ENCODE measurements around the gene PDZRN4.

DNA sequence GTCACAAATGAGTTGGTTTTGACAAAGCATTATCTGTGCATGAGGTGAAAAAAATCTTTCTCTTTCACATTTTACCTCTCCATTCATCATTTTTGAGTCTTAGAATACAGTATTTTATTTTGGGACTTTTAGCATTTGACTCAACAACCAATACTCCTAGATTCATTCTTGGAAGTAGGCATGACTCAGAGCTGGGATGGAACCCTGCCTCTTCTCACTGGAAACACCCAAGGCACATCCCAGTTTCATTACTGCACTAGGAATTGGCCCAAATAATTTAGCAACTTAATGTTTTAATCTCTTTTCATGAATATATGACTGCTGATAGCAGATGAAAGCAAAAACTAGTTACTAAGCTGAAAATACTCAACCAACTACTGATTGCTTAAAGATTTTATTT, 3.3 kb upstream of the PDZRN4 start:
- TF ChIP-seq ISL1 (CRISPR knock-in tag; IDR thresholded peaks at IDR 0.05) (no peak), SNAI2 (CRISPR knock-in tag; IDR thresholded peaks at IDR 0.05) (no peak), OSR1 (CRISPR knock-in tag; IDR thresholded peaks at IDR 0.05) (no peak), ZC3H10 (CRISPR knock-in tag; IDR thresholded peaks at IDR 0.05) (no peak), ZFP30 (CRISPR knock-in tag; IDR thresholded peaks at IDR 0.05) (no peak), CSDC2 (CRISPR knock-in tag; IDR thresholded peaks at IDR 0.05) (no peak), ARNTL (CRISPR knock-in tag; IDR thresholded peaks at IDR 0.05; ENCODE audit: borderline replicate concordance, low read depth) (no peak), RARB (CRISPR knock-in tag; IDR thresholded peaks at IDR 0.05) (no peak), BACH2 (CRISPR knock-in tag; IDR thresholded peaks at IDR 0.05; ENCODE audit: borderline replicate concordance) (no peak)
- TF ChIP-seq, protein P1, sequence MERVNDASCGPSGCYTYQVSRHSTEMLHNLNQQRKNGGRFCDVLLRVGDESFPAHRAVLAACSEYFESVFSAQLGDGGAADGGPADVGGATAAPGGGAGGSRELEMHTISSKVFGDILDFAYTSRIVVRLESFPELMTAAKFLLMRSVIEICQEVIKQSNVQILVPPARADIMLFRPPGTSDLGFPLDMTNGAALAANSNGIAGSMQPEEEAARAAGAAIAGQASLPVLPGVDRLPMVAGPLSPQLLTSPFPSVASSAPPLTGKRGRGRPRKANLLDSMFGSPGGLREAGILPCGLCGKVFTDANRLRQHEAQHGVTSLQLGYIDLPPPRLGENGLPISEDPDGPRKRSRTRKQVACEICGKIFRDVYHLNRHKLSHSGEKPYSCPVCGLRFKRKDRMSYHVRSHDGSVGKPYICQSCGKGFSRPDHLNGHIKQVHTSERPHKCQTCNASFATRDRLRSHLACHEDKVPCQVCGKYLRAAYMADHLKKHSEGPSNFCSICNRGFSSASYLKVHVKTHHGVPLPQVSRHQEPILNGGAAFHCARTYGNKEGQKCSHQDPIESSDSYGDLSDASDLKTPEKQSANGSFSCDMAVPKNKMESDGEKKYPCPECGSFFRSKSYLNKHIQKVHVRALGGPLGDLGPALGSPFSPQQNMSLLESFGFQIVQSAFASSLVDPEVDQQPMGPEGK (CRISPR knock-in tag; IDR thresholded peaks at IDR 0.05; ENCODE audit: borderline replicate concordance): no peak
- TF ChIP-seq, protein P2, sequence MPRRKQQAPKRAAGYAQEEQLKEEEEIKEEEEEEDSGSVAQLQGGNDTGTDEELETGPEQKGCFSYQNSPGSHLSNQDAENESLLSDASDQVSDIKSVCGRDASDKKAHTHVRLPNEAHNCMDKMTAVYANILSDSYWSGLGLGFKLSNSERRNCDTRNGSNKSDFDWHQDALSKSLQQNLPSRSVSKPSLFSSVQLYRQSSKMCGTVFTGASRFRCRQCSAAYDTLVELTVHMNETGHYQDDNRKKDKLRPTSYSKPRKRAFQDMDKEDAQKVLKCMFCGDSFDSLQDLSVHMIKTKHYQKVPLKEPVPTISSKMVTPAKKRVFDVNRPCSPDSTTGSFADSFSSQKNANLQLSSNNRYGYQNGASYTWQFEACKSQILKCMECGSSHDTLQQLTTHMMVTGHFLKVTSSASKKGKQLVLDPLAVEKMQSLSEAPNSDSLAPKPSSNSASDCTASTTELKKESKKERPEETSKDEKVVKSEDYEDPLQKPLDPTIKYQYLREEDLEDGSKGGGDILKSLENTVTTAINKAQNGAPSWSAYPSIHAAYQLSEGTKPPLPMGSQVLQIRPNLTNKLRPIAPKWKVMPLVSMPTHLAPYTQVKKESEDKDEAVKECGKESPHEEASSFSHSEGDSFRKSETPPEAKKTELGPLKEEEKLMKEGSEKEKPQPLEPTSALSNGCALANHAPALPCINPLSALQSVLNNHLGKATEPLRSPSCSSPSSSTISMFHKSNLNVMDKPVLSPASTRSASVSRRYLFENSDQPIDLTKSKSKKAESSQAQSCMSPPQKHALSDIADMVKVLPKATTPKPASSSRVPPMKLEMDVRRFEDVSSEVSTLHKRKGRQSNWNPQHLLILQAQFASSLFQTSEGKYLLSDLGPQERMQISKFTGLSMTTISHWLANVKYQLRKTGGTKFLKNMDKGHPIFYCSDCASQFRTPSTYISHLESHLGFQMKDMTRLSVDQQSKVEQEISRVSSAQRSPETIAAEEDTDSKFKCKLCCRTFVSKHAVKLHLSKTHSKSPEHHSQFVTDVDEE (CRISPR knock-in tag; IDR thresholded peaks at IDR 0.05): no peak
- TF ChIP-seq, protein P3, sequence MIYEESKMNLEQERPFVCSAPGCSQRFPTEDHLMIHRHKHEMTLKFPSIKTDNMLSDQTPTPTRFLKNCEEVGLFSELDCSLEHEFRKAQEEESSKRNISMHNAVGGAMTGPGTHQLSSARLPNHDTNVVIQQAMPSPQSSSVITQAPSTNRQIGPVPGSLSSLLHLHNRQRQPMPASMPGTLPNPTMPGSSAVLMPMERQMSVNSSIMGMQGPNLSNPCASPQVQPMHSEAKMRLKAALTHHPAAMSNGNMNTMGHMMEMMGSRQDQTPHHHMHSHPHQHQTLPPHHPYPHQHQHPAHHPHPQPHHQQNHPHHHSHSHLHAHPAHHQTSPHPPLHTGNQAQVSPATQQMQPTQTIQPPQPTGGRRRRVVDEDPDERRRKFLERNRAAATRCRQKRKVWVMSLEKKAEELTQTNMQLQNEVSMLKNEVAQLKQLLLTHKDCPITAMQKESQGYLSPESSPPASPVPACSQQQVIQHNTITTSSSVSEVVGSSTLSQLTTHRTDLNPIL (CRISPR knock-in tag; IDR thresholded peaks at IDR 0.05; ENCODE audit: low read depth): no peak
